HL-60 (cell line): ENCODE results near the gene IFI30.
A peak's percentile ranks its signal among the peaks of the same experiment; 100 is the strongest.

Experiments
- DNase-seq, 2 experiments: peaks; one replicate each; pipeline ENCODE4 v3.0.0-alpha.2; 2010 to 2020; ENCODE audit warnings: low read depth in 1 of 2, low spot score in 1 of 2
- H3K27ac ChIP-seq: fragments of 250-450 bp; sonication (Bioruptor Pico); replicated peaks from 2 replicates; pipeline ENCODE4 v1.5.1; 2020; ENCODE audit warnings: mild to moderate bottlenecking, moderate library complexity
- H3K27me3 ChIP-seq: fragments of 250-450 bp; sonication (Bioruptor Pico); 2 replicates; pipeline ENCODE4 v1.5.1; 2021; ENCODE audit warnings: mild to moderate bottlenecking, moderate library complexity; ENCODE audit not compliant: insufficient read depth, poor library complexity, severe bottlenecking
- H3K4me3 ChIP-seq: replicated peaks from 2 replicates; pipeline ENCODE4 v1.5.1; 2011; ENCODE audit warnings: mild to moderate bottlenecking, control low read depth, low read length; ENCODE audit not compliant: insufficient read depth
- GABPA ChIP-seq: IDR thresholded peaks from 2 replicates; pipeline ENCODE4 v1.6.1; 2012; ENCODE audit warnings: low read depth
- POLR2AphosphoS5 ChIP-seq: IDR thresholded peaks from 2 replicates; pipeline ENCODE4 v1.6.1; 2012; ENCODE audit warnings: low read depth
- SPI1 ChIP-seq: IDR thresholded peaks from 2 replicates; pipeline ENCODE4 v1.6.1; 2012; ENCODE audit warnings: low read depth, mild to moderate bottlenecking, borderline replicate concordance
- TF ChIP-seq, protein P1 (sequence below): IDR thresholded peaks from 2 replicates; pipeline ENCODE4 v1.6.1; 2012; ENCODE audit warnings: low read depth; ENCODE audit not compliant: insufficient replicate concordance
- TF ChIP-seq, protein P2 (sequence below): IDR thresholded peaks from one replicate; pipeline ENCODE4 v1.5.1; 2011; ENCODE audit warnings: low read length, control low read depth, inconsistent platforms; ENCODE audit not compliant: insufficient read depth

IFI30 gene

DNA sequence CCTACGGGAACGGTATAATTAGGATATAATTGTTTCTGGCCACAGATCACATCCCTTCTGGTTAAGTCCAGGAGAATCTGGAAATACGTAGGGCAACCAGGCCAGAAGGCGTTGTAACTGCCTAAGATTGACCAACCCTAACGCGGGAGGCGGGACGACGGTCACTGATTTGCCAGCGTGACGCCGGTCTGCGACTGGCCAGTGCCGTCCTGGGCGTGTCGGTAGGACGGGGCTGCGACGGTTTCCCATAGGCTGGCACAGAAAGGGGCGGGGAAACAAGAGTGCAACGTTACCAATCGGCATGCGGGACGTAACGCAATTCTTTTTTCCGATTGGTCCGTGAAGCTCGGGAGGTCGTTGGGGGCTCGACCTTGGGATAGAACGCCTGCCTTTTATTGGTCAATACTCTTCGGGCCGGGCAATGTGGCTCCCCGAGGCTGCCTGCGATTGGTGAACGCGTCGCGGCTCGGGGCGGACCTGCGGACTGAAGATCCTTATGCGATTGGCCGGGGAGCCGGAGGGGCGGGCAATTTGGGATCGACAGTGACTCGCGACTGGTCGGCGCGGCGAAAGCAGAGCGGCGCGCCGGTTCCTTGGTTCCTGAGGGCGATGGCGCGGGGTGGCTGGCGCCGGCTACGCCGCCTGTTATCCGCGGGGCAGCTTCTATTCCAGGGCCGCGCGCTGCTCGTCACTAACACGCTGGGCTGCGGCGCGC, 19.2 kb downstream of the IFI30 start, which contains the start of gene MPV17L2:
Gene MPV17L2 (plus strand): TSS at position 546 of the 715 bp plus-strand sequence. CDS start 64 bp downstream, at position 610.
- Histone ChIP-seq H3K27ac (peak within 1 kb of the TSS; percentile 74), H3K4me3 (peak within 1 kb of the TSS; percentile 95)

DNA sequence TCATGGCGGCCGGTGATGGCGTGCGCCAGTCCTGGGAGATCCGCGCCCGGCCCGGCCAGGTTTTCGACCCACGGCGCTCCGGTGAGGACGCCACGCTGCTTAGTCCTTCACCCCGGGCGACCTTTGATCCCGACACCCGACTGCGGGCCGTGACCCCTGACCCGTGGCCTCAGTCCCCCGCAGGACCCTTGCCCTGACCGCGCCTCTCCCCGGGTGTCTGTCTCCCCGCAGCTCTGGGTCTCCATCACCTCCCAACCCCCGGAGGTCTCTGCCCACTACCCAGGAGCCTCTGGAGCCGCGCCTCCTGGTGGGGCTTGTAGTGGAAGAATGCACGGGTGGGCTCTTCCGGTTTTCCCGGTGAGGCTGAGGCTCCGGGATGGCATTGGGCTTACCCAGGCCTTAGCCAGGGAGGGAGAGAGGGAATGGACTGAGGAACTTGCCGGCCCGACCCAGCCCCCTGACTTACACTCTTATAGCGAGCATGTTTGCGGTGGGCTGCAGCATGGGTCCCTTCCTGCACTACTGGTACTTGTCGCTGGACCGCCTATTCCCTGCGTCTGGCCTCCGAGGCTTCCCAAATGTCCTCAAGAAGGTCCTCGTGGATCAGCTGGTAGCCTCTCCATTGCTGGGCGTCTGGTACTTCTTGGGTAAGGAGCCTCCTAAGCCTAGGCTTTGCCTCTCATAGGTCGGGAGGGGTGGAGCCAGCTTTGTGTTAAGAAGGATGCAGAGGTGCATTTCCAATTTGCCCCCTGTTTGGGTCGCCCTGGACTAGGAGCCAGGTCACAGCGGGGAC, 20.0 kb downstream of the IFI30 start:
- DNase-seq: no peak
- peak overlapping the region; percentile 74 for H3K27ac ChIP-seq

More for the DNA sequence above, 19.2 kb downstream of the IFI30 start, which contains the start of gene MPV17L2:
- H3K27me3 ChIP-seq: no peaks in the 10 kb centered on the region
- peak; percentile 11; the same call in 1 of the 2 replicates for TF ChIP-seq POLR2AphosphoS5
- no peak for TF ChIP-seq GABPA
- DNase-seq: peak; percentile 100

DNA sequence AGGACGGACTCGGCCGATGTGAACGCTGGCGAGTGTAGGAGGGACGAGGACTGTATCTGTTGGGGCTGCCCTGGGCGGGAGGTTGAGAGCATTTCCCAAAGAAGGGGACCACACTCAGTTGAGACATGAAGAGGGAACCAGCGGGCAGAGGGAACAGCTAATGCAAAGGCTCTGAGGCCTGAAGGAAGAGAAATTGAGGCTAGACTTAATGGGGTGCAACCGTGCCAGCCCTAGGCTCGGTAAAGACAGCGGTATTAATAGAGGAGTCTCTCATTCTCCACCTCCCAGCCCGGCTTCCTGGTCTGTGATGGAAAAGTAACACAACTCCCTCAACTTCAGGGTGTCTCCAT, 20.5 kb downstream of the IFI30 start:
- DNase-seq: no peak
- no peak for TF ChIP-seq SPI1
- no peak for TF ChIP-seq POLR2AphosphoS5
- TF ChIP-seq, protein P1, sequence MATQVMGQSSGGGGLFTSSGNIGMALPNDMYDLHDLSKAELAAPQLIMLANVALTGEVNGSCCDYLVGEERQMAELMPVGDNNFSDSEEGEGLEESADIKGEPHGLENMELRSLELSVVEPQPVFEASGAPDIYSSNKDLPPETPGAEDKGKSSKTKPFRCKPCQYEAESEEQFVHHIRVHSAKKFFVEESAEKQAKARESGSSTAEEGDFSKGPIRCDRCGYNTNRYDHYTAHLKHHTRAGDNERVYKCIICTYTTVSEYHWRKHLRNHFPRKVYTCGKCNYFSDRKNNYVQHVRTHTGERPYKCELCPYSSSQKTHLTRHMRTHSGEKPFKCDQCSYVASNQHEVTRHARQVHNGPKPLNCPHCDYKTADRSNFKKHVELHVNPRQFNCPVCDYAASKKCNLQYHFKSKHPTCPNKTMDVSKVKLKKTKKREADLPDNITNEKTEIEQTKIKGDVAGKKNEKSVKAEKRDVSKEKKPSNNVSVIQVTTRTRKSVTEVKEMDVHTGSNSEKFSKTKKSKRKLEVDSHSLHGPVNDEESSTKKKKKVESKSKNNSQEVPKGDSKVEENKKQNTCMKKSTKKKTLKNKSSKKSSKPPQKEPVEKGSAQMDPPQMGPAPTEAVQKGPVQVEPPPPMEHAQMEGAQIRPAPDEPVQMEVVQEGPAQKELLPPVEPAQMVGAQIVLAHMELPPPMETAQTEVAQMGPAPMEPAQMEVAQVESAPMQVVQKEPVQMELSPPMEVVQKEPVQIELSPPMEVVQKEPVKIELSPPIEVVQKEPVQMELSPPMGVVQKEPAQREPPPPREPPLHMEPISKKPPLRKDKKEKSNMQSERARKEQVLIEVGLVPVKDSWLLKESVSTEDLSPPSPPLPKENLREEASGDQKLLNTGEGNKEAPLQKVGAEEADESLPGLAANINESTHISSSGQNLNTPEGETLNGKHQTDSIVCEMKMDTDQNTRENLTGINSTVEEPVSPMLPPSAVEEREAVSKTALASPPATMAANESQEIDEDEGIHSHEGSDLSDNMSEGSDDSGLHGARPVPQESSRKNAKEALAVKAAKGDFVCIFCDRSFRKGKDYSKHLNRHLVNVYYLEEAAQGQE: no peak
- no peak for TF ChIP-seq GABPA
- TF ChIP-seq, protein P2, sequence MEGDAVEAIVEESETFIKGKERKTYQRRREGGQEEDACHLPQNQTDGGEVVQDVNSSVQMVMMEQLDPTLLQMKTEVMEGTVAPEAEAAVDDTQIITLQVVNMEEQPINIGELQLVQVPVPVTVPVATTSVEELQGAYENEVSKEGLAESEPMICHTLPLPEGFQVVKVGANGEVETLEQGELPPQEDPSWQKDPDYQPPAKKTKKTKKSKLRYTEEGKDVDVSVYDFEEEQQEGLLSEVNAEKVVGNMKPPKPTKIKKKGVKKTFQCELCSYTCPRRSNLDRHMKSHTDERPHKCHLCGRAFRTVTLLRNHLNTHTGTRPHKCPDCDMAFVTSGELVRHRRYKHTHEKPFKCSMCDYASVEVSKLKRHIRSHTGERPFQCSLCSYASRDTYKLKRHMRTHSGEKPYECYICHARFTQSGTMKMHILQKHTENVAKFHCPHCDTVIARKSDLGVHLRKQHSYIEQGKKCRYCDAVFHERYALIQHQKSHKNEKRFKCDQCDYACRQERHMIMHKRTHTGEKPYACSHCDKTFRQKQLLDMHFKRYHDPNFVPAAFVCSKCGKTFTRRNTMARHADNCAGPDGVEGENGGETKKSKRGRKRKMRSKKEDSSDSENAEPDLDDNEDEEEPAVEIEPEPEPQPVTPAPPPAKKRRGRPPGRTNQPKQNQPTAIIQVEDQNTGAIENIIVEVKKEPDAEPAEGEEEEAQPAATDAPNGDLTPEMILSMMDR: no peak
- no peaks in the 10 kb centered on the region for H3K27me3 ChIP-seq
- H3K27ac ChIP-seq: no peak overlapping the region
- H3K4me3 ChIP-seq: peak overlapping the region; percentile 95

More for the DNA sequence above, 20.0 kb downstream of the IFI30 start:
- TF ChIP-seq, protein P2: no peak
- Histone ChIP-seq H3K27me3 (no peaks in the 10 kb centered on the region), H3K4me3 (peak overlapping the region; percentile 95)

DNA sequence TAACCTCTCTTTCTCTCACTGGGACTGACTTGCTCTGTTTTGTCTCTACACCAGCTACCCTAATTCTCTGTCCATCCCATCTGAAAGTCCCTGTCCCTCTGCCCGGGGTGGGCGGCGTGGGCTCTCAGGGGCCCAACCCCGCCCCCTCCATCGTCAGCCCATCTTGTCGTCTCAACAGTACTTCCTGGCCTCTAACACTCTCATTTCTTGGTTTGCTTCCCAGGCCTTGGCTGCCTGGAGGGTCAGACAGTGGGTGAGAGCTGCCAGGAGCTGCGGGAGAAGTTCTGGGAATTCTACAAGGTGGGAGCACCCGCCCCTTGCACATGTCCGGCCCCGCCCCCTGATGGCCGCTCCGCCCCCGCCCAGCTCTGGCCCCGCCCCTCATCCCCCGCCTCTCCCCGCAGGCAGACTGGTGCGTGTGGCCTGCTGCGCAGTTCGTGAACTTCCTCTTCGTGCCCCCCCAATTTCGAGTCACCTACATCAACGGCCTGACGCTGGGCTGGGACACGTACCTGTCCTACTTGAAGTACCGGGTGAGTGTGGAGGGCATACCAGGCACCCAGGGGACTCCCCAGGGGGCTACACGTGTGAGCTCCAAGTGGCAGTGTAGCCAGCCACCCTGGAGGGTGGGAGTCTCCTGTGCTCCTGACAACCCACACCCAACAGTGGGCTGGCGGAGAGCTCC, 21.1 kb downstream of the IFI30 start:
- Histone ChIP-seq H3K27me3 (no peaks in the 10 kb centered on the region), H3K4me3 (0 out of 2 replicates have a peak overlapping the region, but pooled peaks have one; percentile 10), H3K27ac (peak overlapping the region; percentile 12; the same call in 1 of the 2 replicates)
- TF ChIP-seq, protein P1: no peak
- TF ChIP-seq, protein P2: no peak
- TF ChIP-seq POLR2AphosphoS5: no peak
- no peak for TF ChIP-seq SPI1
- no peak for TF ChIP-seq GABPA
- DNase-seq: peak; percentile 63 to 74
